ENCODE measurements around the gene RNF151.

RNF151 gene

DNA sequence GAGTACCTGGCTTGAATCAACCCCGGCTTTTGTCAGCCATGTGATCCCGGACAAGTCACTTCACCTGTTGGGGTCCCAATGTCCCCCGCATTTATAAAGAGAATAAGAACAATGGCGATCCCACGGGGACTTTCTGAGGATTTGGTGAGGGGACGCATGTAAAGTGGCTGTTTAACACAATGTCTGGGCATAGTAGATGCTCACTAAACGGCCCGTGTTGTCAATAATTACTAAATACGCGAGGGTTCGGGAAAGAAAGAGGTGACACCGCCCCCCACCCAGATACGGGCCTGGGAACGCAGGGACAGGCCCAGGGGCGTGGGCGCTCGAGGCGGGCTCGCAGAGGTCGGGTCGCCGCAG lies 24.9 kb downstream of the RNF151 start:
- DNase-seq (ENCODE audit: low spot score) = no peak

DNA sequence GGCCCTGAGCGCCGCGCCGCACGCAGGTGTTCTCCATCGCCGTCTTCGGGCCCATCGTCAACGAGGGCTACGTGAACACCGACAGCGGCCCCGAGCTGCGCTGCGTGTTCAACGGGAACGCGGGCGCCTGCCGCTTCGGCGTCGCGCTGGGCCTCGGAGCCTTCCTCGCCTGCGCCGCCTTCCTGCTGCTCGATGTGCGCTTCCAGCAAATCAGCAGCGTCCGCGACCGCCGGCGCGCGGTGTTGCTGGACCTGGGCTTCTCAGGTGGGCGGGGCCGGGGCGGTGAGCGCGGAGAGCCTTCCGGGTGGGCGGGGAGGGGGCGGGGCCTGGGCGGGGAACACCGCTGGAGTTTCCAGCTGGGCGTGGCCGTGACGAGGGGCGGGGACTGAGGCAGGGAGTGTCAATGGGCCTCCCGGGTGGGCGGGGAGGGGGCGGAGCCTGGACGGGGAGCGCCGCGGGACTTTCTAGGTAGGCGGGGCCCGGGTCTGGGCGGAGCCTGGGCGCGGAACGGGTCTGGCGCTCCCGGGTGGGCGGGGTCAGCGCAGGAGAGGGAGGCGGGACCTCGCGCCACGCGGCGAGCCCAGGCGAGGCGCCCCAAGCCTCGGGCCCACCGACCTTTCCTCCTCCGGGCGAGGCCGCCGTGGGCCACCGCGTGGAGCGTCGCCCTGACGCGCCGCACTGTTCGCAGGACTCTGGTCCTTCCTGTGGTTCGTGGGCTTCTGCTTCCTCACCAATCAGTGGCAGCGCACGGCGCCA lies 25.5 kb downstream of the RNF151 start:
- DNase-seq (ENCODE audit: low spot score) = no peak

GRCh38 chr16:1992704-1993317 lies 26.2 kb downstream of the RNF151 start:
- DNase-seq (ENCODE audit: low spot score) = no peak

DNA sequence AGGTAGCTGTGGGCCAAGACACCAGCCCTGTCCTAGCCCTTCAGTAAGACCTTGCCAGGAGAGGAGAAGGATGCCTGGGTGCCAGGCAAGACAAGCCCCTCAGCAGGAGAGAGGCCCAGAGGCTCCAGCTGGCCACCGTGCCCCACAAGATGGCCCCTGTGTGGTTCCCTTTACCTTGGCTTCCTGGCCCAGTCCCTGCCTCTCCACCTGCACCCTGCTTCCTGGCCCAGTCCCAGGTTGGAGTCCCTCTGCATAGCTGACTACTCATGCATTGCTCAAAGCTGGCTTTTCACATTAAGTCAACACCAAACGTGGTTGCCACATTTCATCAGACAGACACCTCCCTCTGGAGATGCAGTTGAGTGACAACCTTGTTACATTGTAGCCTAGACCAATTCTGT lies 27.1 kb downstream of the RNF151 start:
- DNase-seq (ENCODE audit: low spot score) = no peak

DNA sequence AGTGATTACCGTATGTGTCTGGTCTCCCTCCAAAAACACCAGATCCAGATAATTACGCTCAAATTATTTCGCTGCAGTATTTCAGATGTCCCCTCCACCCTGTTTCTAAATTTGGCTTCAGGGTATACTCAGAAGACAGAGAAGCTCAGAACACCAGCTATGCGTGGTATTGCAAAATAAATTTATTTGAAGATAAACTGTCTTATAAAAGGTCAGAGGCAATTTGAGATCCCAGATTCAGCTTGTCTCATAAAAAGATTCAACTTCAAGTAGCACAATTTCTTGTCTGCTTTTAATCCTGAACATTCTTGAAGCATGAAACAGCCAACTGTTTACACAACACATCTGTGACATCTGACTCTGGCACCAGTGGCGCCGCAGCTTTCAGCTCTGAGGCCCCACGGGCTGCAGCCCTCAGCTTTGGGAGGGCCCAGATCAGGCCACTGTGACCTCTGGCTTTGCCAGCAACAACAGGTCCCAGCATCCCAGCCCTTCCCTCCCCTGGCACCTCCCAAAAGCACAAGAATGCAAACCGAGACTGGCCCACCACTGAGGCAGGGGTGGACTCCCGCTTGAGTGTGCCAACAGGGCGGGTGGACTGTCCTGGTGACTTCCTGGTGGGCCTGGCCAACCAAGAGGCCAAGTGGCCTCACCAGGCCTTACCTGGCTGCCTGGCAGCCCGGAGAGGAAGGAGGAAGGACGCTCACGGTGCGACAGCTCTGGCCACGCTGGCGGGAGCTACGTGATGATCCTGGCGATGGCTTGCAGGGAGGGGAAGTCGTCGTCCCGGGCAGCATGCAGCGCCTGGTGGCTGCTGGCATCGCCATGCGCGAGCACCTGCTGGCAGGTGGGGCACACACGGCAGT lies 31.1 kb downstream of the RNF151 start:
- DNase-seq (ENCODE audit: low spot score) = no peak

GRCh38 chr16:1998360-1998835 lies 31.7 kb downstream of the RNF151 start:
- DNase-seq (ENCODE audit: low spot score) = no peak

GRCh38 chr16:1998852-1999801 lies 32.5 kb downstream of the RNF151 start:
- no peak for DNase-seq (ENCODE audit: low spot score)

- no peak for DNase-seq (ENCODE audit: low spot score)
Measured at GRCh38 chr16:1999866-2000514, 33.3 kb downstream of the RNF151 start.

GRCh38 chr16:2001035-2001434 lies 34.4 kb downstream of the RNF151 start:
- DNase-seq (ENCODE audit: low spot score) = no peak

DNA sequence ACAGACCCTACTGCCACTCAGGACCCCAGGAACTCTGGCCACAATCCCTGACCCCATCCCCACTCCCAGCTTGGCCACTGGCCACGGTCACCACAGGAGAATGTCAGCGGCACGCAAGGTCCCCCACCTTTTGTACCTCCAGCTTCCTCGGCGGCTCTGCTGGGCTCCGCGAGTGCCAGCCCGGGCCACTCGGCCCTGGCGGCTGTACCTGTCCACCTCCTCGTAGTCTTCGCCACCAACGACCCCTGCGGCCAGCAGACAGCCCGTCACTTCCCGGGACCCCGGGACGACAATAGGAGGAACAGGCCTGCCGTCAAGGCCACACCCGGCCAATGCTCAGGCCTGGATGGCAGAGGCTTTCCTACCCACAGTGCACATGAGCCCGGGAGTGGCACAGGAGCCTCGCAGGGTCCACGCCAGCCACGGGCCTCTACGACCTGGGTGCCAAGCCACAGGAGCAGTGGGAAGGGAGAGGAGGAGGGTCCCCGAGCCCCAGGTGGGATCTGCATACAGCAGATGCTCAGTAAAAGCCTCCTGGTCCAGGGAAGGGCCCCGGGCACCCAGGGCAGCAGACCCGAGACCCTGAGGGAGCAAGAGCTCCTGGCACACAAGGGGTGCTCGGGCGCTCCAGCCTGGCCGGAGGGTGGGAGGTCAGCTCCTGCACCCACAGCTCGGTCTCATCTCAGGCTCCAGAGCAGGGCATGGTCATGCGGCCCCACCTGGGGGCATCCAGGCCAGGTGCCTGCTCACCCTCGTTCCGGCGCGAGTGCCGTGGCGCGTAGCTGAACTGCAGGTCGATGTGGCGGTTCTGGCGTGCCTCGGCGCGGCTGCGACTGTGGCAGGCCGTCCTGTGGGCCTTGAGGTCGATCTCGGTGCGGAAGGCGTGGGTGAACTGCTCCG lies 35.0 kb downstream of the RNF151 start:
- no peak for DNase-seq (ENCODE audit: low spot score)

- DNase-seq (ENCODE audit: low spot score) = no peak
Measured at GRCh38 chr16:2002406-2003230, 36.0 kb downstream of the RNF151 start.

GRCh38 chr16:2003231-2003826 lies 36.7 kb downstream of the RNF151 start:
- no peak for DNase-seq (ENCODE audit: low spot score)

- DNase-seq (ENCODE audit: low spot score) = peak; percentile 95
Measured at GRCh38 chr16:2003827-2004641, 37.4 kb downstream of the RNF151 start.

DNA sequence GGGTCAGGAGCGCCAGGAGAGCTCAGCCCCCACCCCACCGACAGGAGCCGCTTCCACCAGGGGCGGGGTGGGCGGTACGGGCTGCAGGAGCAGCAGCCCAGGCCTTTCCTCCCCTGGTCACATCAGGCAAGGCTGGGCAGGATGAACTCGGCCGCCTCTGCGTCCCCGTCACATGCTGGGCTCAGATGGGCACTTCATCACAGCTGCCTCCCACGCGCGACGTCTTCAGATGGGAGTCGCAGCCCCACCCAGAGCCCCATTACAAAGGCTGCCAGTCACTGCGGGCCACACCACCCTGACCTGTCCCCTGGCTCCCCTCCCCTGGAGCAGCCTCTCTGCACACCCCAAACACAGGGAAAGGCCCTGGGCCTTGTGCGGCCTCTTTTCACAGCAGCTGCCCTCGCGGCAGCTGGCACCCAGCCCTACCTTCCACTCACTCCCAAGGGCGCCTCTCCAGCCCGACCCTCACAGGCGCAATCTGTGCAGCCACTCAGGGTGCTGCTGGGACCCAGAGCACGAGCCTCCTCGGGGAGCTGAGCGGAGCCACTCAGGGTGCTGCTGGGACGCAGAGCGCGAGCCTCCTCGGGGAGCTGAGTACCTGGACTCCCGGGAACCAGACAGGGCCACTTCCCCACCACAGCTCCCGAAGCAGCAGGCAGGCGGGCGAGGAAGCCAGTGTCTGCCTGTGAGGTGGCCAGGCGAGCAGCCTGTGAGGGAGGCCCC lies 38.3 kb downstream of the RNF151 start:
- DNase-seq (ENCODE audit: low spot score) = no peak

GRCh38 chr16:2005646-2006045 lies 39.0 kb downstream of the RNF151 start:
- no peak for DNase-seq (ENCODE audit: low spot score)

DNA sequence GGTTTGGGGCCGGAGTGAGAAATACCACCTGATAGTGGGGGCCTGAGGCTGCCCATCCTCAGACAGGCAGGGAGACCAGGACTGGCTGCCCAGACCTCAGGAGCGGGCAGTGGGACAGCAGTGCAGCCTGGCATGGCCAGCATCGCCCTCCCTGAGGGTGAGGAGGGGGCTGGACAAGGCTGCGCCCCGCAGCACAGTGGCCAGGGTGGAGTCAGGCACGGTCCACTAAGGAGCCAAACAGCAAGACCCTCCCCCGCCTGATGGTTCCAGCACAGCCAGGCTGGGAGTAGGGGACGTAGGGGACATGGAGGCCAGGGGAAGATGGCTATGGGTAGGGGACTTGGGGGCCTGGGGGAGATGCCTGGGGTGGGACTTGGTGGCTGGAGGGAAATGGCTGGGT lies 39.7 kb downstream of the RNF151 start:
- no peak for DNase-seq (ENCODE audit: low spot score)

Data from SK-N-DZ (cell line).